A549 (cell line): ENCODE measurements around the gene IRF4.

ENCODE experiments used
- ESRRA ChIP-seq: fragments of 150-350 bp; IDR thresholded peaks from 2 replicates; pipeline ENCODE4 v1.6.1; 2014; ENCODE audit warnings: mild to moderate bottlenecking, low read length, borderline replicate concordance
- GATA3 ChIP-seq: IDR thresholded peaks from 2 replicates; pipeline ENCODE4 v1.6.1; 2012; ENCODE audit warnings: borderline replicate concordance
- NPAS2 ChIP-seq: fragments of 250-450 bp; sonication (Bioruptor Pico); IDR thresholded peaks from 2 replicates; pipeline ENCODE4 v1.8.0; 2022; ENCODE audit warnings: mild to moderate bottlenecking, moderate library complexity, borderline replicate concordance
- POLR2A ChIP-seq: IDR thresholded peaks from 2 replicates; pipeline ENCODE4 v1.6.1; 2012; ENCODE audit warnings: mild to moderate bottlenecking, low read length
- RCOR1 ChIP-seq: fragments of 150-350 bp; IDR thresholded peaks from 2 replicates; pipeline ENCODE4 v1.6.1; 2014; ENCODE audit warnings: antibody characterized with exemption, low read length, low read depth
- RNF2 ChIP-seq: fragments of 200-600 bp; sonication (generic); IDR thresholded peaks from 2 replicates; pipeline ENCODE4 v1.6.1; 2016; ENCODE audit warnings: low read depth, mild to moderate bottlenecking, antibody characterized with exemption, moderate library complexity, borderline replicate concordance
- TF ChIP-seq, protein P1 (sequence below): fragments of 450-650 bp; IDR thresholded peaks from 2 replicates; pipeline ENCODE4 v1.6.1; 2014; ENCODE audit warnings: antibody characterized with exemption
- TF ChIP-seq, protein P2 (sequence below): fragments of >200 bp; sonication (Bioruptor Twin); formaldehyde crosslinking; IDR thresholded peaks from 3 replicates; pipeline ENCODE4 v1.5.1; 2016

DNA sequence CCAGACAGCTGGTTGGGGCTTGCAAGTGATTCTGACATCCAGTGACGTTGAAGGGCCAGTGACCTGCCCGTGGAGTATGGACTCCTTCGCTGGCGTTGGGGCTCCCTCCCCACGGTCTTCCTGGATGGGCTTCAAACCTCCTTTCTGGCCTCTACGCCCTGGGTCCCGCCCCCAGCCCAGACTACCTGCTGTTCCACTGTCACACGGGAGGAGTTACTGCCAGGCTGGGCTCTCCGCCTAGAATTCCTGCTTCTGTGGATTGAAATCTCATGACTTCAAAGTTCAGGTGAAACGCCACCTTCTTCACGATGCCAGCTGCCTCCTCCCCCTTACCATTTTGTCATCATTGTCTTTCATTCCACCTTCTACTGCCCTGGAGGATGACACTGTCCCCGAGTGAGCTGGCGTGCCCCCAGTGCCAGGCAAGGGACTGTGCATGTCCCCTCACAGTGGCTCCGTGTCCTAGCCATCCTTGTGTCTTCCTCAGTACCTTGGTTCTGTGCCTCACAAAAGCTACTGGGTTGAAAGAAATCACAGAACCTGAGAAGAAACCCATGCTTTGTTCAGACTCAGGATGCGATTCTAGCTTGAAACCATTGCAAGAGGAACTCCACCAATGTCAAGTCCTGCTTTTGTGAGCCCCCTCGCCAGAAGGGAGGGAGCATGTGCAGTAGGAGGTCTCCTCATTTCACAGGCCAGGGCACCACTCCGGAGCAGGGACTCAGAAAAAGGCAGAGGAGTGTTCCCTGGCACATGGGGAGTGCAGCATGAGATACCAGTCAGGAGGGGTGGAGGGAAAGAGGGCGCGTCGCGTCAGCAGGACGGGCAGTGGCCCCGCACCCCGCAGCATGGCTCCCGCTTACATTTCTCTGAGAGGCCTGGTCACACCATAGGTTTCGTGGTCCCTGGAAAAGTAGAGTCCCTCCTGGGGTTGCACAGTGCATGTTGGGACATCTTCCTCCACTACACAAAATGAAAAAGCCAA lies 11.0 kb upstream of the IRF4 start:
- TF ChIP-seq, protein P1, sequence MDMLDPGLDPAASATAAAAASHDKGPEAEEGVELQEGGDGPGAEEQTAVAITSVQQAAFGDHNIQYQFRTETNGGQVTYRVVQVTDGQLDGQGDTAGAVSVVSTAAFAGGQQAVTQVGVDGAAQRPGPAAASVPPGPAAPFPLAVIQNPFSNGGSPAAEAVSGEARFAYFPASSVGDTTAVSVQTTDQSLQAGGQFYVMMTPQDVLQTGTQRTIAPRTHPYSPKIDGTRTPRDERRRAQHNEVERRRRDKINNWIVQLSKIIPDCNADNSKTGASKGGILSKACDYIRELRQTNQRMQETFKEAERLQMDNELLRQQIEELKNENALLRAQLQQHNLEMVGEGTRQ, result no peak
- TF ChIP-seq, protein P2, sequence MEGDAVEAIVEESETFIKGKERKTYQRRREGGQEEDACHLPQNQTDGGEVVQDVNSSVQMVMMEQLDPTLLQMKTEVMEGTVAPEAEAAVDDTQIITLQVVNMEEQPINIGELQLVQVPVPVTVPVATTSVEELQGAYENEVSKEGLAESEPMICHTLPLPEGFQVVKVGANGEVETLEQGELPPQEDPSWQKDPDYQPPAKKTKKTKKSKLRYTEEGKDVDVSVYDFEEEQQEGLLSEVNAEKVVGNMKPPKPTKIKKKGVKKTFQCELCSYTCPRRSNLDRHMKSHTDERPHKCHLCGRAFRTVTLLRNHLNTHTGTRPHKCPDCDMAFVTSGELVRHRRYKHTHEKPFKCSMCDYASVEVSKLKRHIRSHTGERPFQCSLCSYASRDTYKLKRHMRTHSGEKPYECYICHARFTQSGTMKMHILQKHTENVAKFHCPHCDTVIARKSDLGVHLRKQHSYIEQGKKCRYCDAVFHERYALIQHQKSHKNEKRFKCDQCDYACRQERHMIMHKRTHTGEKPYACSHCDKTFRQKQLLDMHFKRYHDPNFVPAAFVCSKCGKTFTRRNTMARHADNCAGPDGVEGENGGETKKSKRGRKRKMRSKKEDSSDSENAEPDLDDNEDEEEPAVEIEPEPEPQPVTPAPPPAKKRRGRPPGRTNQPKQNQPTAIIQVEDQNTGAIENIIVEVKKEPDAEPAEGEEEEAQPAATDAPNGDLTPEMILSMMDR, result no peak
- TF ChIP-seq POLR2A, result no peak
- TF ChIP-seq GATA3, result no peak
- no peak for TF ChIP-seq RCOR1
- TF ChIP-seq NPAS2 (CRISPR knock-in tag), result no peak
- no peak for TF ChIP-seq ESRRA
- no peak for TF ChIP-seq RNF2
